HG02870 (cell line): ENCODE measurements around the gene TRIM74.
"Not testable (repeated sequence)": the region's sequence is repeated elsewhere in the genome, so short reads cannot be mapped to it uniquely, and the experiment has no call there.

Experiments used
- ATAC-seq: cut with Tn5 transposase; IDR thresholded peaks from one replicate; pipeline ENCODE4 v1.9.1; 2021; ENCODE audit warnings: mild to moderate bottlenecking, moderate library complexity; ENCODE audit not compliant: unreplicated experiment

Gene TRIM74

DNA sequence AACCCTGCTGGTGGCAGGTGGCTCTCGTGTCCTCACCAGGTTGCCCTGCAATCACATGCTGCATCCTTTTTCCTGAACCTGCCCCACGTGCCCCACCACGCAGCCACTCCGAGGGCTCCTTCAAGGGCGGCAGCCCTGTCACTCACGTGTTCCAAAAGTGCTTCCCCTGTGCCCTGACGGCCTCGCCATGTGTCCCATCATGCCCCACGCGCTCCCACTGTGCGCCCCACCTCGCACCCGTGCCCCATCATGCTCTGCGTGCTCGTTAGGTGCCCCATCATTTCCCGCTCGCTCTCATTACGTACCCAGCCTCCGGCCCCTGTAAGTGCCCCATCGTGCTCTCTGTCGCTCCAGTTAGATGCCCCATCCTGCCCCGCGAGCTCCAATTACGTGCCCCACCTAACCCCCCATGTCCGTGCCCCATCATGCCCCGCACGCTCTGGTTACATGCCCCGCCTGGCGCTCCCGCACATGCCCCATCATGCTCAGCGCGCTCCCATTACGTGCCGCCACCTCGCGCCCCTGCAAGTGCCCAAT, at the start of gene TRIM74:
Gene TRIM74 (minus strand): TSS at position 487 of the 537 bp plus-strand sequence. CDS start 3,309 bp downstream, outside the sequence.
- not testable (repeated sequence) for ATAC-seq

GRCh38 chr7:73006491-73006890, 37.2 kb upstream of the TRIM74 start:
- ATAC-seq = not testable (repeated sequence)

GRCh38 chr7:73005693-73006447, 36.6 kb upstream of the TRIM74 start:
- peak; percentile 90 for ATAC-seq

- ATAC-seq = peak; percentile 71
These were observed 36.1 kb upstream of the TRIM74 start for GRCh38 chr7:73005356-73005692.

DNA sequence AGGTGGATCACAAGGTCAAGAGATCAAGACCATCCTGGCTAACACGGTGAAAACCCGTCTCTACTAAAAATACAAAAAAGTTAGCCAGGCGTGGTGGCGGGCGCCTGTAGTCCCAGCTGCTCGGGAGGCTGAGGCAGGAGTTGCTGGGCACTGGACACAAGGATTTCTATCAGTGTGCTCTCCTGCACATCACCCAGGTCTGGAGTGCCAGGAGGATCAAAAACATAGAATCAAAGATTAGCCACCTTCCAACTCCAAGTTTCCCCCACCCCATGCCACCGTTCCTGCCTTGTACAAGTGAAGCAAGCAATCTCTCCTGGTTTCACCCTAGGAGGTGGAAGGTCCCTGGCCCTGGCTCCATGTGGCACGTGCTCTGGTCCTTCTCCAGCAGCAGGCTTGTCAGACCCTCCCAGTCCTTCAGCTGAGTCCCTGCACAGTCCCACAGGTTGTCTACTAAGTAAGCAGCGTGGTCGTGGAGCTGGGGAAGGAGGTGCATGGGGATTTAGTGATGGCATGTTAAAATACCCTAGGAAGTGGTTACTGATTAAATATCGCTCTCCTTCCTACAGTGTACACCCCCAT, 28.7 kb upstream of the TRIM74 start:
- ATAC-seq = not testable (repeated sequence)

DNA sequence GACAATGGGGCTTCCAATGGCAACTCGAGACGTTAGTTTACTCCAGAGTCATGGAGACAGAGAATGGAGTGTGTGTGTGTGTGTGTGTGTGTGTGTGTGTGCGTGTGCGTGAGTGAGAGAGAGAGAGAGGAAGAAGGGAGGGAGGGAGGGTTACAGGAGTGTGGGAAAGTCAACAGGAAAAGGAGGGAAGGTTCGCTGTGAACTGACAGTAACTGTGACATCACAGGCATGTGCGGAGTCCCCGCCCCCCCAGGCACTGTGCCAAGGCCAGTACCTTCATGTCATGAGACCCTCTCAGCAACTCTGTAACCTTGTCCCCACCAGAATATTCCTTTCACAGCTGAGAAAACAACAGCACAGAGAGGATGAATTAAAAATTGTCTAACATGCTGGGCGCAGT, 28.2 kb upstream of the TRIM74 start:
- ATAC-seq = not testable (repeated sequence)

- not testable (repeated sequence) for ATAC-seq
These were observed 26.2 kb upstream of the TRIM74 start for GRCh38 chr7:72995484-72995883.

GRCh38 chr7:72990146-72990913, 21.1 kb upstream of the TRIM74 start:
- ATAC-seq = not testable (repeated sequence)

DNA sequence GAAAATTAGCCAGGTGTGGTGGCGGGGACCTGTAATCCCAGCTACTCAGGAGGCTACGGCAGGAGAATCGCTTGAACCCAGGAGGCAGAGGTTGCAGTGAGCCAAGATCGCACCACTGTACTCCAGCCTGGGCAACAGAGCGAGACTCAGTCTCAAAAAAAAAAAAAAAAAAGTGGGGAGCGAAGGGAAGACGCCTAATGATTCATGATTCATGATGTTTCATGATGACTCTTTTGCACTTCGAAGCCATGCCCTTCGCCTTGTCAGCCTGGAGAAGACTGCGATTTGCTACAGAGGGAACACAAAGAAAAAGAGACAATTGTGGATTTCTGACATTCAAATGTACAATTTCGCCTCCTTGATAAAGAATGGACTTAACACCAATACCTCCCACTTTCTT, 12.8 kb upstream of the TRIM74 start:
- not testable (repeated sequence) for ATAC-seq

GRCh38 chr7:72980382-72980781, 11.1 kb upstream of the TRIM74 start:
- ATAC-seq = not testable (repeated sequence)

DNA sequence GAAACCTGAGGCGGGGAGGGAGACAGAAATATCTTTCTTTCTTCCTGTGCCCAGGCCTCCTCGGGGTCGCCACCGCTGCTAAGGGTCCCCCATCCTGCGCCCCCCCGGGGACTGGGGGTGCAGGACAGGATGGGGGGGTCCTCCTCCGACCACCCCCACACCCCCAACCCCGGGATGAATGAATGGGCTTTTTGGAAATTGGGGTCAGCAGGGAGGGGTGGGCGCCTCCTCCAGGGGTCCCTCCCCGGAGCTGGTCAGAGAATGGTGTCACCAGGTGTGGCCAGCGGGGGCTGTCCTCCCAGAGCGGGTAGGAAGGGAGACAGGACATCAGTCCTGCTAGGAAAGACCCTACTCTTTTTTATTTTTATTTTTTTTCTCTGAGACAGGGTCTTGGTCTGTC, 7.2 kb upstream of the TRIM74 start:
- not testable (repeated sequence) for ATAC-seq

- not testable (repeated sequence) for ATAC-seq
These were observed 6.5 kb upstream of the TRIM74 start for GRCh38 chr7:72975656-72976286.

GRCh38 chr7:72974781-72975180, 5.5 kb upstream of the TRIM74 start:
- not testable (repeated sequence) for ATAC-seq

DNA sequence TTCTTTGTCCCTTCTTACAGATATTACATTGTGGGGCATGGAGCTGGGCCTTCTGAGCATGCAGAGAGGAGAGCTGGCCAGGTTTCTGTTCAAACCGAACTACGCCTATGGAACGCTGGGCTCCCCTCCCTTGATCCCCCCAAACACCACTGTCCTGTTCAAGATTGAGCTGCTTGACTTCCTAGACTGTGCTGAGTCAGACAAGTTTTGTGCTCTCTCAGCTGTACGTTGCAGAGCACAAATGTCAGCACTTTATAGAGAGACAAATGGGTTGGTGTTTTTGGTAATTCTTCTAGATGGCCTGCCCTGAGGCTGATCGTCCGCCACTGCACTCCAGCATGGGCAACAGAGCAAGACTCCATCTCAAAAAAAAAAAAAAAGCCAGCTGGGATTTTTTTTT, 2.2 kb upstream of the TRIM74 start:
- not testable (repeated sequence) for ATAC-seq

GRCh38 chr7:72969688-72970087, 422 bp upstream of the TRIM74 start:
- not testable (repeated sequence) for ATAC-seq

DNA sequence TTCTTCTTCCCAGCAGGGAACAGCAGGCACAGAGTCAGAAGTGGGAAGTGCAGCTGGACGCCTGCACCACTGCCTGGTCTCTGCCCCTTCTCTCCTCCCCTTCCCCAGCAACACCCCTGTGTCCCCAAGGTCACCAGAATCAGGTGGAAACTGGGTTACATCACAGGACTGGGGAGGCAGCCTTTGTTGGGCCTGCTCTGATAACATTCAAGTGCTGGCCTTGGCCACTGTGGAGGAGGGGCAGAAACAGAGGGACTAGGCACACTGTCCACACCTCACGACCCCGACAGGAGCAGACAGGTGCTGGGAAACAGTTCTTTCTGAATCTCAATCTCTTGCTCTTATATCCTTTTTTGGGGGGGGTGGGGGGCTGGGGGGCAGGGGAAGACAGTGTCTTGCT, 2.4 kb downstream of the TRIM74 start:
- ATAC-seq = not testable (repeated sequence)

- ATAC-seq = not testable (repeated sequence)
These were observed 3.9 kb downstream of the TRIM74 start for GRCh38 chr7:72965186-72965975.

DNA sequence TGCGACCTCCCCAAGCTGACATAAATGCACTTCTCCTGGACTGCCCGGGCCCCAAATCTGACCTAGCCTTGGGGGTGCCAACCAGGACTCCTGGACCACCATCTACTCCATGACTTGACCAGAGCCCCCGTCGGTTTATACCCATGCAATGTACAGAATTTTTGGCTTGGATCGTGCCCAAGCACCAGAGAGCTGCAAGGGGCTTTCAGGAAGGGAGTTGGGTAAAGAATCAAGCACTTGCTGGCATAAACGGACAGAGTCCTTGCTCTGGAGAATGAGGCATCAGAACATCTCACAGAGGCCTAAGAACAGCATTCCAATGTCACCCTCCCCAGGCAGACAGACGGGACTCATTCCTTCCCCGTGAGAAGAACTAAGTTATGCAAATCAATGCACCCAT, 6.2 kb downstream of the TRIM74 start:
- ATAC-seq = not testable (repeated sequence)

DNA sequence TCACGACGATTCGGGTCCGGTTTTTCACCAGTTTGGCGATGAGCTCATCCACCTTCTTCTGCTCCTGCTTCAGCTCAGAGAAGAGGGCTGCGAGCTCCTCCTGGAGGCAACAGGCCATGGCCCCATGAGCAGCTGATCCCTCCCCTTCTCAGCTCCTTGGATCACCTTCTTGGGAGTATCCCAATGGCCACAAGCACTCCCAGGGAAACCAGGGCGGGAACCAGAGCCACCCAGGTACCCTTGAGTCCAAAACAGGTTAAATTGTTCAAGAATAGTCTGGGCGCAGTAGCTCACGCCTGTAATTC, 8.0 kb downstream of the TRIM74 start:
- ATAC-seq = not testable (repeated sequence)

DNA sequence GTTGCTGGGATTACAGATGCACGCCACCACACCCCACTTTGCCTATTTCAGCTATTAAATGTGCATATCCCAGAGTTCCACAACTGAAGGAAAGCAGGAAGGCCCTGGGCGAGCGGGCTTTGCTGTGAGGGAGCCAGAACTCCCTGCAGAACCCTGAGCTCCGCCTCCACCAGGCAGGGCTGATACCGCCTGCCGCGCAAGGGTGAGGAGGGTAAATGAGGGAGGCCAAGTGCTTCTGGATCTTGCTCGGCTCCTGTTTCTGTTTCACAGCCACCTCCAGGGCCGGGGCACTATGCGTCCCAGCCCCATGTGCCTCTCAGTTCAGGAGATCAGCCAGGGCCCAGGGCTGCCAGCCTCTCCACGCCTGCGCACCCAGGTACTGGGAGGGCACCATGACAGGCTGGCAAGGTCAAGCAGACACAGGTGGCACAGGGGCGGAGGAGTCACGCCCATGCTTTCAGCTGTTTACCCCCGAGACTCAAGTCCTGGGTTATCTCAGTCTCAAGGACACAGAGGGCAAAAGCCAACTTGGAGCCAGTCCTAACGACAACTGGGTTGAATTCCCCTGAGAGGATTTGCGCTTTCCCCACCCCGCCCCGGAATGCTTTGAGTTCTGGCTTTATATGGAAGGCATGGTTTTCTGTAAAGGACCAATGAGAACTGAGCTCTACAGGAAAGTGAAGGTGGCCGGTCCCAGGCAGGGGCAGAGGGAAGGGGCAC, 8.5 kb downstream of the TRIM74 start:
- ATAC-seq = not testable (repeated sequence)
